Muscle of back (tissue), 13 donors: ENCODE measurements around the gene LBHD2. TPM values are rescaled to one million over a fixed set of nuclear protein-coding genes. Genes with fewer than 3 reads are reported as not detected.
A peak's percentile ranks its signal among the peaks of the same experiment; 100 is the strongest.
"Not testable (repeated sequence)": the region's sequence is repeated elsewhere in the genome, so short reads cannot be mapped to it uniquely, and the experiment has no call there.

Experiments
- DNase-seq, 3 donors: peaks; one replicate each; pipeline versions ENCODE4 v3.0.0 to v3.0.0-alpha.2; 2013
- long read RNA-seq, 9 donors: transcript quantifications; one replicate each; lab custom pipeline, GENCODE V29; 2026
- polyA plus RNA-seq, 10 donors: library from polyadenylated mRNA; unstranded; fragments of 120-200 nt; gene quantifications; one replicate each; pipeline ENCODE4 v1.2.1, GENCODE V29; 2013; ENCODE audit not compliant: insufficient read length in 10 of 10

The LBHD2 gene
- polyA plus RNA-seq: under 1 TPM in 1 of 10 donors, not detected in 9; 0.17 TPM
- long read RNA-seq, donor 1: 0 reads
- long read RNA-seq, donor 2: 0 reads
- long read RNA-seq, donor 3: 0 reads
- long read RNA-seq, donor 4: 0 reads
- long read RNA-seq, donor 5: 0 reads
- long read RNA-seq, donor 6: 0 reads
- long read RNA-seq, donor 7: 0 reads
- long read RNA-seq, donor 8: 0 reads
- long read RNA-seq, donor 9: 0 reads

- peak in 1 of 3 donors; percentile 53 for DNase-seq
Measured at GRCh38 chr14:103084021-103084919, at the start of gene LBHD2. LBHD2 (plus strand) TSS chr14:103084210; CDS start chr14:103086013, 1,803 bp downstream.

- no peak for DNase-seq
Measured at GRCh38 chr14:103041464-103041863, 42.5 kb upstream of the LBHD2 start.

- no peak for DNase-seq
Measured at GRCh38 chr14:103043257-103044015, 40.6 kb upstream of the LBHD2 start.

GRCh38 chr14:103045371-103045869 is 38.6 kb upstream of the LBHD2 start:
- peak in 1 of 3 donors; percentile 39 for DNase-seq

GRCh38 chr14:103047453-103047852 is 36.6 kb upstream of the LBHD2 start:
- not testable (repeated sequence) for DNase-seq

GRCh38 chr14:103050935-103051334 is 33.1 kb upstream of the LBHD2 start:
- DNase-seq: no peak

GRCh38 chr14:103052407-103052806 is 31.6 kb upstream of the LBHD2 start:
- no peak for DNase-seq

GRCh38 chr14:103055695-103056094 is 28.3 kb upstream of the LBHD2 start:
- DNase-seq: no peak

GRCh38 chr14:103056322-103057027 is 27.5 kb upstream of the LBHD2 start:
- peak; percentile 47 to 81 (median 64) for DNase-seq

GRCh38 chr14:103057028-103057371 is 27.0 kb upstream of the LBHD2 start:
- DNase-seq: peak in 2 of 3 donors; percentile 34 to 72

- peak; percentile 91 to 95 (median 94) for DNase-seq
Measured at GRCh38 chr14:103057372-103058163, 26.4 kb upstream of the LBHD2 start, which contains the start of gene CDC42BPB. CDC42BPB (minus strand) TSS chr14:103057549; CDS start chr14:103057173, 376 bp downstream.

- DNase-seq: no peak
Measured at GRCh38 chr14:103058164-103059055, 25.6 kb upstream of the LBHD2 start.

GRCh38 chr14:103059556-103059955 is 24.5 kb upstream of the LBHD2 start:
- no peak for DNase-seq

GRCh38 chr14:103061482-103061976 is 22.5 kb upstream of the LBHD2 start:
- no peak for DNase-seq

- DNase-seq: no peak
Measured at GRCh38 chr14:103064436-103064835, 19.6 kb upstream of the LBHD2 start.

GRCh38 chr14:103064978-103065377 is 19.0 kb upstream of the LBHD2 start:
- no peak for DNase-seq

GRCh38 chr14:103065861-103066260 is 18.1 kb upstream of the LBHD2 start:
- no peak for DNase-seq

GRCh38 chr14:103066399-103066798 is 17.6 kb upstream of the LBHD2 start:
- no peak for DNase-seq
